Adipocyte (in vitro differentiated cells): ENCODE results near the gene OTOA.
A peak's percentile ranks its signal among the peaks of the same experiment; 100 is the strongest.
"Not testable (repeated sequence)": the region's sequence is repeated elsewhere in the genome, so short reads cannot be mapped to it uniquely, and the experiment has no call there.

Experiments used
- DNase-seq: peaks from one replicate; pipeline ENCODE4 v3.0.0-alpha.2; 2015; ENCODE audit warnings: low read depth
- H3K27me3 ChIP-seq: replicated peaks from 2 replicates; pipeline ENCODE4 v1.7.0; 2013; ENCODE audit warnings: mild to moderate bottlenecking, low read length, moderate library complexity; ENCODE audit not compliant: control insufficient read depth, insufficient read depth
- H3K36me3 ChIP-seq: 2 replicates; pipeline ENCODE4 v1.7.0; 2013; ENCODE audit warnings: low read length, mild to moderate bottlenecking, moderate library complexity; ENCODE audit not compliant: control insufficient read depth, insufficient read depth, severe bottlenecking
- H3K4me1 ChIP-seq: 2 replicates; pipeline ENCODE4 v1.7.0; 2013; ENCODE audit warnings: mild to moderate bottlenecking, low read length, moderate library complexity; ENCODE audit not compliant: control insufficient read depth, insufficient read depth
- H3K4me3 ChIP-seq: 2 replicates; pipeline ENCODE4 v1.7.0; 2013; ENCODE audit warnings: mild to moderate bottlenecking, low read length, moderate library complexity
- H3K9ac ChIP-seq: 2 replicates; pipeline ENCODE4 v1.7.0; 2013; ENCODE audit warnings: mild to moderate bottlenecking, low read length, moderate library complexity
- H3K9me3 ChIP-seq: 2 replicates; pipeline ENCODE4 v1.7.0; 2013; ENCODE audit warnings: mild to moderate bottlenecking, low read length, moderate library complexity; ENCODE audit not compliant: control insufficient read depth

Gene OTOA

GRCh38 chr16:21654466-21654865, 9.3 kb upstream of the OTOA start:
- H3K9ac ChIP-seq, result no peak overlapping the region
- no peak for DNase-seq
- H3K4me3 ChIP-seq, result no peak overlapping the region
- no peaks in the 10 kb centered on the region for H3K27me3 ChIP-seq
- peaks cover 24% of the 10 kb centered on the region for H3K36me3 ChIP-seq
- no peaks in the 10 kb centered on the region for H3K9me3 ChIP-seq
- H3K4me1 ChIP-seq, result peaks cover 13% of the 10 kb centered on the region

GRCh38 chr16:21654881-21655280, 8.9 kb upstream of the OTOA start:
- peaks cover 13% of the 10 kb centered on the region for H3K4me1 ChIP-seq
- DNase-seq, result no peak

GRCh38 chr16:21656795-21657768, 6.7 kb upstream of the OTOA start:
- DNase-seq, result peak; percentile 84
- H3K9me3 ChIP-seq, result no peaks in the 10 kb centered on the region
- peaks cover 7% of the 10 kb centered on the region for H3K4me1 ChIP-seq
- H3K36me3 ChIP-seq, result peaks cover 23% of the 10 kb centered on the region
- H3K27me3 ChIP-seq, result no peaks in the 10 kb centered on the region
- no peak overlapping the region for H3K4me3 ChIP-seq
- peak overlapping the region; percentile 32 for H3K9ac ChIP-seq

More at GRCh38 chr16:21654881-21655280, 8.9 kb upstream of the OTOA start:
- H3K27me3 ChIP-seq, result no peaks in the 10 kb centered on the region
- H3K36me3 ChIP-seq, result peaks cover 23% of the 10 kb centered on the region
- no peaks in the 10 kb centered on the region for H3K9me3 ChIP-seq
- no peak overlapping the region for H3K9ac ChIP-seq
- no peak overlapping the region for H3K4me3 ChIP-seq

GRCh38 chr16:21659124-21659523, 4.6 kb upstream of the OTOA start:
- H3K9ac ChIP-seq, result no peak overlapping the region
- H3K4me1 ChIP-seq, result peaks cover 7% of the 10 kb centered on the region
- H3K9me3 ChIP-seq, result no peaks in the 10 kb centered on the region
- no peak for DNase-seq
- no peak overlapping the region for H3K4me3 ChIP-seq
- peaks cover 23% of the 10 kb centered on the region for H3K36me3 ChIP-seq
- no peaks in the 10 kb centered on the region for H3K27me3 ChIP-seq

- no peaks in the 10 kb centered on the region for H3K36me3 ChIP-seq
- no peak for DNase-seq
- no peaks in the 10 kb centered on the region for H3K4me1 ChIP-seq
- no peak overlapping the region for H3K9ac ChIP-seq
- no peaks in the 10 kb centered on the region for H3K9me3 ChIP-seq
- H3K4me3 ChIP-seq, result no peak overlapping the region
- H3K27me3 ChIP-seq, result no peaks in the 10 kb centered on the region
Observed at GRCh38 chr16:21664801-21665492, 1.2 kb downstream of the OTOA start.

- Histone ChIP-seq H3K9ac (no peak overlapping the region), H3K4me3 (no peak overlapping the region), H3K9me3 (no peaks in the 10 kb centered on the region), H3K36me3 (no peaks in the 10 kb centered on the region), H3K27me3 (no peaks in the 10 kb centered on the region), H3K4me1 (no peaks in the 10 kb centered on the region)
- peak; percentile 23 for DNase-seq
Observed at GRCh38 chr16:21666772-21667171, 3.0 kb downstream of the OTOA start.

GRCh38 chr16:21667575-21667974, 3.8 kb downstream of the OTOA start:
- DNase-seq, result no peak
- Histone ChIP-seq H3K9me3 (no peaks in the 10 kb centered on the region), H3K9ac (no peak overlapping the region), H3K27me3 (no peaks in the 10 kb centered on the region), H3K36me3 (no peaks in the 10 kb centered on the region), H3K4me1 (no peaks in the 10 kb centered on the region), H3K4me3 (no peak overlapping the region)

GRCh38 chr16:21673469-21673868, 9.7 kb downstream of the OTOA start:
- Histone ChIP-seq H3K9ac (no peak overlapping the region), H3K4me1 (no peaks in the 10 kb centered on the region), H3K36me3 (no peaks in the 10 kb centered on the region), H3K4me3 (no peak overlapping the region), H3K9me3 (peaks cover 7% of the 10 kb centered on the region), H3K27me3 (peaks cover 5% of the 10 kb centered on the region)
- no peak for DNase-seq

GRCh38 chr16:21674456-21674855, 10.7 kb downstream of the OTOA start:
- not testable (repeated sequence) for H3K9me3 ChIP-seq, H3K36me3 ChIP-seq, H3K27me3 ChIP-seq, H3K4me1 ChIP-seq, H3K4me3 ChIP-seq, DNase-seq, H3K9ac ChIP-seq

GRCh38 chr16:21680714-21681113, 16.9 kb downstream of the OTOA start:
- H3K9ac ChIP-seq, H3K9me3 ChIP-seq: not testable (repeated sequence)
- H3K27me3 ChIP-seq, result peaks cover 27% of the 10 kb centered on the region

GRCh38 chr16:21683184-21683583, 19.4 kb downstream of the OTOA start:
- Histone ChIP-seq H3K4me3 (no peak overlapping the region), H3K9ac (no peak overlapping the region), H3K36me3 (no peaks in the 10 kb centered on the region), H3K9me3 (no peaks in the 10 kb centered on the region), H3K4me1 (no peaks in the 10 kb centered on the region), H3K27me3 (peaks cover 32% of the 10 kb centered on the region)
- no peak for DNase-seq

More at GRCh38 chr16:21680714-21681113, 16.9 kb downstream of the OTOA start:
- DNase-seq, H3K36me3 ChIP-seq, H3K4me1 ChIP-seq, H3K4me3 ChIP-seq: not testable (repeated sequence)
